Urinary bladder (tissue), 4 donors: ENCODE results near the gene PPP4R3A. TPM values are rescaled to one million over a fixed set of nuclear protein-coding genes. Genes with fewer than 3 reads are reported as not detected.
"Not testable (repeated sequence)": the region's sequence is repeated elsewhere in the genome, so short reads cannot be mapped to it uniquely, and the experiment has no call there.

Experiments
- DNase-seq: peaks from one replicate; pipeline ENCODE4 v3.0.0-alpha.2; 2015; ENCODE audit errors: extremely low spot score
- H3K27ac ChIP-seq: one replicate; pipeline ENCODE4 v1.5.1; 2013; ENCODE audit warnings: low read depth, mild to moderate bottlenecking, moderate library complexity
- H3K36me3 ChIP-seq: one replicate; pipeline ENCODE4 v1.6.1; 2013; ENCODE audit warnings: mild to moderate bottlenecking, moderate library complexity; ENCODE audit not compliant: insufficient read depth
- H3K4me1 ChIP-seq: one replicate; pipeline ENCODE4 v1.6.1; 2013; ENCODE audit warnings: mild to moderate bottlenecking, moderate library complexity; ENCODE audit not compliant: insufficient read depth
- H3K4me3 ChIP-seq: one replicate; pipeline ENCODE4 v1.5.1; 2013; ENCODE audit warnings: low read depth, low read length
- WGBS: extraction: QIAGEN DNeasy Blood & Tissue Kit; methylation state at CpG from one replicate; pipeline ENCODE4 v1.1.7; 2013; 5-methylcytosine and 5-hydroxymethylcytosine counted together
- polyA plus RNA-seq: library from polyadenylated mRNA; stranded (reverse); fragments of 200-250 nt; gene quantifications from one replicate; pipeline ENCODE4 v1.2.3, GENCODE V29; 2013
- total RNA-seq: library from RNA; depleted of rRNA; stranded (reverse); fragments of >200 nt; gene quantifications from one replicate; pipeline ENCODE4 v1.2.3, GENCODE V29; 2014
- donor health status: healthy with polysubstance abuse.
- donor health status: healthy.

Gene PPP4R3A
- total and polyA plus RNA-seq, 2 donors: 48.2 to 129 TPM

- DNase-seq: no peak
- no peak overlapping the region for H3K27ac ChIP-seq
- peaks cover 5% of the 10 kb centered on the region for H3K36me3 ChIP-seq
- no peaks in the 10 kb centered on the region for H3K4me1 ChIP-seq
- H3K4me3 ChIP-seq: no peak overlapping the region
- 79% methylated on average over 5 of the region's 5 CpGs for WGBS
Observed at GRCh38 chr14:91453744-91454143, 56.4 kb downstream of the PPP4R3A start.

- Histone ChIP-seq H3K27ac (no peak overlapping the region), H3K36me3 (no peaks in the 10 kb centered on the region), H3K4me3 (no peak overlapping the region), H3K4me1 (no peaks in the 10 kb centered on the region)
- WGBS: 86% methylated on average over 6 of the region's 6 CpGs
- DNase-seq: no peak
Observed at GRCh38 chr14:91444335-91445020, 65.6 kb downstream of the PPP4R3A start.

GRCh38 chr14:91439345-91439744, 70.8 kb downstream of the PPP4R3A start:
- H3K36me3 ChIP-seq: no peaks in the 10 kb centered on the region
- H3K27ac ChIP-seq: no peak overlapping the region
- no peak overlapping the region for H3K4me3 ChIP-seq
- no peaks in the 10 kb centered on the region for H3K4me1 ChIP-seq
- 91% methylated on average over 1 of the region's 1 CpG for WGBS
- DNase-seq: no peak

- H3K4me1 ChIP-seq: no peaks in the 10 kb centered on the region
- H3K36me3 ChIP-seq: no peaks in the 10 kb centered on the region
- no peak for DNase-seq
- no peak overlapping the region for H3K4me3 ChIP-seq
- H3K27ac ChIP-seq: no peak overlapping the region
Observed at GRCh38 chr14:91438845-91439244, 71.3 kb downstream of the PPP4R3A start.

GRCh38 chr14:91436266-91436665, 73.8 kb downstream of the PPP4R3A start:
- not testable (repeated sequence) for H3K36me3 ChIP-seq, H3K27ac ChIP-seq, DNase-seq, H3K4me1 ChIP-seq, H3K4me3 ChIP-seq
- WGBS: 84% methylated on average over 16 of the region's 16 CpGs

- DNase-seq: no peak
- no peaks in the 10 kb centered on the region for H3K36me3 ChIP-seq
- WGBS: 74% methylated on average over 3 of the region's 3 CpGs
- no peak overlapping the region for H3K27ac ChIP-seq
- H3K4me3 ChIP-seq: no peak overlapping the region
- no peaks in the 10 kb centered on the region for H3K4me1 ChIP-seq
Observed at GRCh38 chr14:91429385-91429784, 80.7 kb downstream of the PPP4R3A start.

DNA sequence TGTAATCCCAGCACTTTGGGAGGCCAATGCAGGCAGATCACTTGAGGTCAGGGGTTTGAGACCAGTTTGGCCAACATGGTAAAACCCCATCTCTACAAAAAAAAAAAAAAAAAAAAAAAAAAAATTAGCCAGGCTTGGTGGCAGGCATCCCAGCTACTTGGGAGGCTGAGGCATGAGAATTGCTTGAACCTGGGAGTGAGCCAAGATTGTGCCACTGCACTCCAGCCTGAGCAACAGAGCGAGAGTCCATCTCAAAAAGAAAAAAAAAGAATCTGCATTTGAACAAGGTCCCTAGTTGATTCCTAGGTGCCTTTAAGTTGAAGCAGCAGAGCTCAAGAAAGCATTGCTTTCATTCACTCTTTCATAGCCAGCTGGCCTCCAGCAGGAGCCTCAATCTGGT, 81.2 kb downstream of the PPP4R3A start:
- not testable (repeated sequence) for H3K36me3 ChIP-seq, H3K4me3 ChIP-seq, DNase-seq, H3K27ac ChIP-seq, H3K4me1 ChIP-seq
- 60% methylated on average over 1 of the region's 1 CpG for WGBS

DNA sequence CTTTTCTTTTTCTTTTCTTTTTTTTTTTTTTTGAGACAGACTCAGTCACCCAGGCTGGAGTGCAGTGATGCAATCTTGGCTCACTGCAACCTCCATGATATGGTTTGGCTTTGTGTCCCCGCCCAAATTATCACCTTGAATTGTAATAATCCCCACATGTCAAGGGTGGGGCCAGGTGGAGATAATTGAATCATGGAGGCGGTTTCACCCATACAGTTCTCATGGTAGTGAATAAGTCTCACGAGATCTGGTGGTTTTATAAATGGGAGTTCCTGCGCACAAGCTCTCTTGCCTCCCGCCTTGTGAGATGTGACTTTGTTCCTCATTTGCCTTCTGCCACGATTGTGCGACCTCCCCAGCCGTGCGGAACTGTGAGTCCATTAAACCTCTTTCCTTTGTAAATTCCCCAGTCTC, 84.6 kb downstream of the PPP4R3A start:
- not testable (repeated sequence) for H3K27ac ChIP-seq, H3K4me1 ChIP-seq, H3K36me3 ChIP-seq, H3K4me3 ChIP-seq, DNase-seq
- 88% methylated on average over 9 of the region's 9 CpGs for WGBS

- no peak overlapping the region for H3K4me3 ChIP-seq
- no peaks in the 10 kb centered on the region for H3K36me3 ChIP-seq
- no peaks in the 10 kb centered on the region for H3K4me1 ChIP-seq
- no peak for DNase-seq
- 47% methylated on average over 9 of the region's 9 CpGs for WGBS
- no peak overlapping the region for H3K27ac ChIP-seq
Observed at GRCh38 chr14:91424813-91425530, 85.1 kb downstream of the PPP4R3A start.

DNA sequence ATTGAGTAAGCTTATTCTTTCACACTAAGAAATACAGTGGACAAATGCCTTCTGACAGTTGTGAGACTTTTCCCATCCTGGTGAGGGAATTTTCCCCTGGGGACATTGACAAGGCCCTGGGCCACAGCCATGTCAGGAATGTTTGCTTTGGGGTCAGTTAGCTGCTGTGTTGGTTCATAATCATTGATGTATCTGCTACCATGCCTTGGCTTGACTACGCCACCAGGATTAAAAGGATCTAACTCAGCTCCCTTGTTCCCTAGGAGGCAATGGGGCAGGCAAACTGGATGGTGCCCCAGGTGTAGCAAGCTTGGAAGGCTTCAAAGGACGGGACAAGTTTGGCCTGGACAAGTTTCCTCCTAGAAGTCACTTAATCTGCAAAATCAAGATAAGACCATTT, 89.4 kb downstream of the PPP4R3A start:
- no peaks in the 10 kb centered on the region for H3K4me1 ChIP-seq
- DNase-seq: no peak
- H3K27ac ChIP-seq: no peak overlapping the region
- WGBS: 84% methylated on average over 2 of the region's 2 CpGs
- no peak overlapping the region for H3K4me3 ChIP-seq
- H3K36me3 ChIP-seq: no peaks in the 10 kb centered on the region

DNA sequence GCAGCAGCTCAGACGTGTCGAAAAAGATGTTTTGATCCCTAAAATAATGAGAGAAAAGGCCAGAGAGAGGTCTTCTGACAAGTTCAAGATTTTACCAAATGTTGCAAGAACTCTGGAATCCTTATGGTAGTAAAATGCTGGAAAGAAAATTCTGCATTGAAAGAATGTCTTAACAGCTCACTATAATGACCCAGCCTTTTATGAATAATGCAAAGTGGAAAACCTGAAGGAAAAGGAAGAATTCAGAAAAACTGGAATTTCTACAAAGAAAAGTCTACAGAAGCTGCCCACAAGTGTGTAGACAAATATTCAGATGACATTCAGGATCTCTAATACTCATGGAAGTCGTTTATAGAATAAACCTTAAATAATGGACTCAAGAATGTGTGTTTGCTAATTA, 90.7 kb downstream of the PPP4R3A start:
- Histone ChIP-seq H3K36me3 (no peaks in the 10 kb centered on the region), H3K27ac (no peak overlapping the region), H3K4me3 (no peak overlapping the region), H3K4me1 (no peaks in the 10 kb centered on the region)
- 52% methylated on average over 3 of the region's 3 CpGs for WGBS
- no peak for DNase-seq

DNA sequence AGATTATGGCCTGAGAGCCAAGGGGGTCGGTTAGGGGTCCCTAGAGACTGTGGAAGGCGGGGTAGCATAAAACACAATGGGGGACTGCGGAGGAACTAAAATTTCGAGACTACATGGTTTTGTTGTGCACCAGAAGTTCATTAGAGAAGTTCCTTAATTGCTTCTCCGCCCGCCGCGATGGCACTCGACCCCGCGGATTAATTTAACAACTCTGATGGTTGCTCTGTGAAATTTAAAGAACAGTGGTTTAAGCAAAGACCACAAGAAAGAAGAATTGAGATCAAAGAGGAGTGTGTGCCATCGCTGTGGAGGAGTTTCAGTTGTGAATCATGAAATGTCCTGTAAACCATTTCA, 91.1 kb downstream of the PPP4R3A start:
- no peak for DNase-seq
- Histone ChIP-seq H3K27ac (no peak overlapping the region), H3K4me3 (no peak overlapping the region), H3K36me3 (no peaks in the 10 kb centered on the region), H3K4me1 (no peaks in the 10 kb centered on the region)
- WGBS: 50% methylated on average over 12 of the region's 12 CpGs

DNA sequence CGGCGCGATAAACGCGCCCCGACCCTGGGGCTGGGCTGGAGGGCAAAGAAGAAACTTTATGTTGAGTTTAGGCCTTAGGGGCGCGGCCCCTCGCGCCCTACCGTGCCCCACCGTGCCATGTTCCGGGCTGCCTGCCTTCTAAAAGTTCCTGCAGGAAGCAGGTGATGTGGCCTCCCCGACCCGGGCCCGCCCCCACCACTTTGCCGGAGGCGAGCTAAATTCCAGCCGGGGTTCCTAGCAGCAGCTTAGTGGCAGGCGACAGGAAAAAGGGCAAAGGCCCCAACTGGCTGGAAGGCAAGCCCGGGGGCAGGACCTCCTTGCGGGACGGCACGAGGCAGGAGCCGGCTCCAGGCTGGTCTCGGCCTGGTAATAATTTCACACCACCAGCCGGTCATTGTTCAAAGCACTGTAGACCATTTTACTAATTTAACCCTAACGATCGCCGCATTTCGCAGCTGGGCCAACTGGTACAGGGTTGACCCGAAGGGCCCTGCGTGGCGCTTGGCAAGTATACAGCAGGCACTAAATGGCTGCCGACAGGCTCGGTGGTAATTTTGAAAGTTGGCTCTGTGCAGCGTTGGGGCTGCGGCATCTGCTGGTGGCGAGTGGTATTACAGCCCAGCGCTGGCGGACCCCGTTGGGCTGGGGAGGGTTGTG, 91.6 kb downstream of the PPP4R3A start:
- WGBS: 3% methylated on average over 42 of the region's 42 CpGs

DNA sequence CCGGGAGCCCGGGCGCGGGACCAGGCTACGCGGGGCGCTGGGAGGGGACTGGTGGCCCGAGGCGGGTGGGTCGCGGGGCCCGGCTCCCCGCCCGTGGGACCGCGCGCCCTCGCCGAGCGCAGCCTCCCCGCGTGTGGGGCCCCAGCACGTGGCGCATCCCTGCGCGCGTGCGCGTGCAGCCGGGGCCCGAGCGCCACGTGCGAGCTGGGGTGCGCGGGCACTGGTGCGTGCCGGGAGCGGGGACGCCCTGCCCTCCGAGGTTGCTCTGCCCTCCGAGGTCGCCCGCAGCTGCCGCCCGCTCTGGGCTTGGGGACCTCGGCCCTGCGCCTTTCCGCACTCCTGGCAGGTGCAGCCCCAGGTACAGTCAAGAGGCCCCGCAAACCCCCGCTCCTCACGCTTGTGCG, 92.1 kb downstream of the PPP4R3A start:
- DNase-seq: no peak
- peak overlapping the region; percentile 89 for H3K4me3 ChIP-seq
- no peaks in the 10 kb centered on the region for H3K36me3 ChIP-seq
- WGBS: under 1% methylated on average over 53 of the region's 53 CpGs
- H3K4me1 ChIP-seq: no peaks in the 10 kb centered on the region
- no peak overlapping the region for H3K27ac ChIP-seq

More for the DNA sequence above, 91.6 kb downstream of the PPP4R3A start:
- no peak for DNase-seq
- Histone ChIP-seq H3K36me3 (no peaks in the 10 kb centered on the region), H3K4me3 (peak overlapping the region; percentile 89), H3K27ac (no peak overlapping the region), H3K4me1 (no peaks in the 10 kb centered on the region)
